ENCODE measurements around the gene ARID3A.
A peak's percentile ranks its signal among the peaks of the same experiment; 100 is the strongest.

Gene ARID3A

DNA sequence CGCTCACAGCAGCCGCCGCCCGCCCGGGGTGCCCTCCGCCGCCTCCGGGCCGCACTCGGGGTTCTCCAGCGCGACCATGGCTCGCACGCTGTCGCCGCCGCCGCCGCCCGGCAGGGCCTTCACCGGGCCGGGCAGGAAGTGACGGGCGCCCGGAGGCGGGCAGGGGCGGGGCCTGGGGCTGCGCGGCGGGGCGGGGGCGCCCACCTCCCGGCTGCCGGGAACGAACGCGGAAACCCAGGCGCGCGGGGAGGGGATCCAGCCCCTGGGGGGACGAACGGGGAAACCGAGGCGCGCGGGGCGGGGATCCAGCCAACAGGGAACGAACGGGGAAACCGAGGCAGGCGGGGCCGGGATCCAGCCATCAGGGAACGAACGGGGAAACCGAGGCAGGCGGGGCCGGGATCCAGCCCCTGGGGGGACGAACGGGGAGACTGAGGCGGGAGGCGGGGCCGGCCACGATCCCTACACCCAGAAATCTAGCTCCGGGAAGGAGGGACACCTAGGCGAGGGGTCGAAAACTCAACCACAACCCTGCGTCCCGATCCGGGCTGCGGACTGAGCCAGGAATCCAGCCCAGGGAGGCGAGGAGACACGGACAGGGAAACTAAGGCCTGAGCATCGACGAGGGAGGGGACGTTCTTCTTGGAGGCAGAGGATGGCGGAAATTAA, 12.6 kb upstream of the ARID3A start, which contains the start of gene R3HDM4:
Gene R3HDM4, minus strand, starts transcription at position 140 of the 669 bp plus-strand sequence. Its CDS starts 62 bp downstream, at position 78.
- peak; percentile 70 for DNase-seq (ENCODE audit: low read depth)

DNA sequence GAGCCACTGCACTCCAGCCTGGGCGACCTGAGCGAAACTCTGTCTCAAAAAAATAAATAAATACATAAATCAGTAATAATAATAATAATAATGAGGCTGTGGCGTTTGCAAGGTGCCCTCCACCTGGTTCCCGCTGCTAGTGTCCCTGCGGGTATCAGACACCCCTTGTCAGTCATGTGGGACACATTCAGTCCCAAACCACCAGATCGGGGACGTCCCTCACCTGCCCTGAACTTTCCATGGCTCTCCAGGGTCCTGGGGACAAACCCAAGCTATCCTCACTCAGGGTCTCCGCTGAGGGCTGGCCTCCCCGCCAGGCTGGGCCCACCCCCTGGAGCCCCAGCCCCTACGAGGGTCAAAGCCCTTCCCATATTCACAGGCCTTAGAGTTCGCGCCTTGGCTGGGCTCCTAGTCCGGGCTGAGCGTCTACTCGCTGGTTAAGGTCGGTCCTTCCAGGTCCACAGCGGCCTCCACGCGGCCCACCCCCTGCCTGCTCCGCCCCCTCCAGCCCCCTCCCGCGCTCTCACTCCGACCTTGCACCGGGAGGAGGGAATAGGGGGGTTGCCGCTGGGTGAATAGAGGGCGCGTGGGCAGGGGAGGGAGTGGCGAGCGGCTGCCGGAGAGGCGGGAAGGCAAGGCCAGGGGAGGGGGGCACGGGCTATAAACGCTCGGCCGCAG, 9.1 kb upstream of the ARID3A start:
- no peak for DNase-seq (ENCODE audit: low read depth)

DNA sequence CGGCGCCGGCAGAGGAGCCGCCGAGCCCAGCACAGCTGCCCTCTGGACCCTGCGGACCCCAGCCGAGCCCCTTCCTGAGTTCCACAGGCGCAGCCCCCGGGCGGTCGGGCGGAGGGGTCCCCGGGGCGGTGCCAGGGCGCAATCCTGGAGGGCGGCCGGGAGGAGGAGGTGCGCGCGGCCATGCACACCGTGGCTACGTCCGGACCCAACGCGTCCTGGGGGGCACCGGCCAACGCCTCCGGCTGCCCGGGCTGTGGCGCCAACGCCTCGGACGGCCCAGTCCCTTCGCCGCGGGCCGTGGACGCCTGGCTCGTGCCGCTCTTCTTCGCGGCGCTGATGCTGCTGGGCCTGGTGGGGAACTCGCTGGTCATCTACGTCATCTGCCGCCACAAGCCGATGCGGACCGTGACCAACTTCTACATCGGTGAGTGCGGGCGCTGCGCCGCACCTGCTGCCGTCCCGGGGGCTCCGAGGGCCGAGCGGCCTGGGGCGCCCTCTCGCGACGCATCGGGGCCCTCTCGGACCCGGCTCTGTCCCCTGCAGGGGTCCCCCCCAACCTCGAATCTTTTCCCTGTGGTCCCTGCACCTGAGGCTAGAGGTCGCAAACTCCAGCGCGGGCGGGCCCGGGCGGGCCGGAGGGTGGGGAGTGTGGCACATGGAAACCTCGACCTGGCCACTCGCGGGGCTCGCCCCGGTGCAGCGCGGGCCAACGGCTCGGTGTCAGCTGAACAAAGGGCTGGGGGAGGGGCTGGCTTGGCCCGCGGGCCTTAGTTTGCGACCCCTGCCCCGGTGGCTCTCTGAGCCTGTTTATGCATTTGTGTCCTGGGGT, 8.3 kb upstream of the ARID3A start, which contains the start of gene KISS1R:
Gene KISS1R, plus strand, starts transcription at position 11 of the 829 bp plus-strand sequence. Its CDS starts 170 bp downstream, at position 181.
- no peak for DNase-seq (ENCODE audit: low read depth)

DNA sequence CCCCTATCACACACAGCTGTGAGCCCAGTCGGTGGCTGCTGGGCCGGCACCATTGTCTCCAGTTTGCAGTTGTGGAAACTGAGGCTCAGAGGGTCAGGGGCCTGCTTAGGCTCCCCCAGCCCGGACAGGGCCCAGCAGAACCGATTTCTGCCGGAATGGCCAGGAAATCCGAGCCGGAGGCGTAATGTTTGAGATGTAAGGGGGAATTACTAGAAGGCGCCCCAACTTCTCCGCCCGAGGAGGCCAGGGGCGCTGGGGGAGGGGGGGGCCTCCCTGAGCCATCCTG, 7.7 kb upstream of the ARID3A start:
- DNase-seq (ENCODE audit: low read depth) = no peak

DNA sequence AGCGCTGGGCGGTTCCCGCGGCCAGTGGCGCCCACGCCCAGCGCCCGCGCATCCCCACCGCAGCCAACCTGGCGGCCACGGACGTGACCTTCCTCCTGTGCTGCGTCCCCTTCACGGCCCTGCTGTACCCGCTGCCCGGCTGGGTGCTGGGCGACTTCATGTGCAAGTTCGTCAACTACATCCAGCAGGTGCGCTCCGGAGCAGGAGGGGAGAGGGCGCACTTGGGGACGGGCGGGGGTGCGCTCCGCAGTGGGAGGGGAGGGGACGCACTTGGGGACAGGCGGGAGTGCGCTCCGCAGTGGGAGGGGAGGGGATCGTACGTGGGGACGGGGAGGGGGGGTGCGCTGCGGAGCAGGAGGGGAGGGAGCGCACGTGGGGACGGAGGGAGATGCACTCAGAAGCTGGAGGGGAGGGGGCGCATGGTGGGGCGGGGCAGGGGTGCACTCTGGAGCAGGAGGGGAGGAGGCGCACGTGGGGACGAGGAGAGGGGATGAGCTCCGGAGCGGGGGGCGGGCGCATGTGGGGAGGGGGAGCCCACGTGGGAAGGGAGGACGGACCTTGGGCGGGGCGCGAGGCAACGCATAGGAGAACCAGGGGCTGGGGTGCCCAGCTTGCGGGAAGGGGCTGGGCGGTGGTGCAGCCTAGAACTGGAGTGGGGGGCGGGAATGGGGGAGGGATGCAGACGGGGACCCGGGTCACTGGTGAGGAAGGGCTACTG, 7.2 kb upstream of the ARID3A start:
- DNase-seq (ENCODE audit: low read depth) = no peak

DNA sequence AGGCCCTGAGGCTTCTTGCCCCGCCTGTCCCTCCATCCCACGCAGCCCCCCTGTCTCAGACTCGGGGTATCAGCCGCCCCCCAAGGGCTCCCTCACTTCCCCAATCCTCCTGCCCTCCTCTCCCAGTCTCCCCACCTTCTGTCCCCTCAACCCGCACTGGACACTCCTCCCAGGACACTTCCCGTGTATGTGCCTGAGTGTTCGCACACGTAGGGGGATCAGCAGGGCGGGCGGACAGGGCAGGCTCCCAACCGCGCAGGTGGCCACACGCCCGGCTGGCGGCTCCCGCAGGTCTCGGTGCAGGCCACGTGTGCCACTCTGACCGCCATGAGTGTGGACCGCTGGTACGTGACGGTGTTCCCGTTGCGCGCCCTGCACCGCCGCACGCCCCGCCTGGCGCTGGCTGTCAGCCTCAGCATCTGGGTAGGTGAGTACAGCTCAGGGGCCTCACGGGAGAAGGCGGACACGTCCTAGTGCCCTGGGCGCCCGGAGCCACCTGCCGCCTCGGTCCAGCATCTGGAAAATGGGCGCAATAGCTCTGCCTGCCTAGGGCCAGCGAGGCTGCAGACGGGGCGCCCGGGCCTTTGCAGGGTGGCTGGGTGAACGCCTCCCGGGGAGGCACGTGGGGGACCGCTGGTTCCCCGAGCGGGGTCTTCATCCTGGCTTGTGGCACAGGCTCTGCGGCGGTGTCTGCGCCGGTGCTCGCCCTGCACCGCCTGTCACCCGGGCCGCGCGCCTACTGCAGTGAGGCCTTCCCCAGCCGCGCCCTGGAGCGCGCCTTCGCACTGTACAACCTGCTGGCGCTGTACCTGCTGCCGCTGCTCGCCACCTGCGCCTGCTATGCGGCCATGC, 6.4 kb upstream of the ARID3A start:
- DNase-seq (ENCODE audit: low read depth) = no peak

DNA sequence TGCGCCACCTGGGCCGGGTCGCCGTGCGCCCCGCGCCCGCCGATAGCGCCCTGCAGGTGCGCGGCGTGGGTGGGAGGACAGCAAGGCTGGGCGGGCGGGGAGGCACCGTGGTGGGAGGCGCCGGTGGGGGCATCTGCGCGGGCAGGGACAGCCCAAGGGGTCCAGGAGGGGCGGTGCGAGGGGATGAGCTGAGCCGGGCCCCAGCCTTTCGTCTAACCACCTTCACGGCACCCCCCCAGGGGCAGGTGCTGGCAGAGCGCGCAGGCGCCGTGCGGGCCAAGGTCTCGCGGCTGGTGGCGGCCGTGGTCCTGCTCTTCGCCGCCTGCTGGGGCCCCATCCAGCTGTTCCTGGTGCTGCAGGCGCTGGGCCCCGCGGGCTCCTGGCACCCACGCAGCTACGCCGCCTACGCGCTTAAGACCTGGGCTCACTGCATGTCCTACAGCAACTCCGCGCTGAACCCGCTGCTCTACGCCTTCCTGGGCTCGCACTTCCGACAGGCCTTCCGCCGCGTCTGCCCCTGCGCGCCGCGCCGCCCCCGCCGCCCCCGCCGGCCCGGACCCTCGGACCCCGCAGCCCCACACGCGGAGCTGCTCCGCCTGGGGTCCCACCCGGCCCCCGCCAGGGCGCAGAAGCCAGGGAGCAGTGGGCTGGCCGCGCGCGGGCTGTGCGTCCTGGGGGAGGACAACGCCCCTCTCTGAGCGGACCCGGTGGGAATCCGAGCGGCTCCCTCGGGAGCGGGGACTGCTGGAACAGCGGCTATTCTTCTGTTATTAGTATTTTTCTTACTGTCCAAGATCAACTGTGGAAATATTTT, 5.6 kb upstream of the ARID3A start:
- no peak for DNase-seq (ENCODE audit: low read depth)

DNA sequence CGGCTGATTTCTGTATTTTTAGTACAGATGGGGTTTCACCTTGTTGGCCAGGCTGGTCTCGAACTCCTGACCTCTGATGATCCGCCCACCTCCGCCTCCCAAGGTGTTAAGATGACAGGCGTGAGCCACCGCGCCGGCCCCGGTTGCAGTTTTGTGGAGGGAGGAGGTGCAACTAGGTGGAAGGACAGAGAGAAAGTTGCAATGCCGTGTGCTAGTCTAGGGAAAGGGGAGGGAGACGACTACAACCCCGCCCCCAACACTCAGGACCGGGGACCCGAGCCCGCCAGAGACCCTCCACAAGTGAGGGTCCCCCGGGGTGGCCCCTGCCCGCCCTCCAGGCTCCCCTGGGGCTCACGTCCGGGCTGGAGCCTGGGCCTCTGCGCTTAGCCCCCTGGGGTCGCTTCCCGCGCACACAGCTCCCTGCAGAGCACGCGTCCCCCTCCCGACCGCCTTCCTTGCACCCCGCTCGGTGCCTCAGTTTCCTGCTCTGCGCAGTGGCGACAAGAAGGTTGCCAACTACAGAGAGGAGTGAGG, 1.2 kb upstream of the ARID3A start:
- DNase-seq (ENCODE audit: low read depth) = no peak

DNA sequence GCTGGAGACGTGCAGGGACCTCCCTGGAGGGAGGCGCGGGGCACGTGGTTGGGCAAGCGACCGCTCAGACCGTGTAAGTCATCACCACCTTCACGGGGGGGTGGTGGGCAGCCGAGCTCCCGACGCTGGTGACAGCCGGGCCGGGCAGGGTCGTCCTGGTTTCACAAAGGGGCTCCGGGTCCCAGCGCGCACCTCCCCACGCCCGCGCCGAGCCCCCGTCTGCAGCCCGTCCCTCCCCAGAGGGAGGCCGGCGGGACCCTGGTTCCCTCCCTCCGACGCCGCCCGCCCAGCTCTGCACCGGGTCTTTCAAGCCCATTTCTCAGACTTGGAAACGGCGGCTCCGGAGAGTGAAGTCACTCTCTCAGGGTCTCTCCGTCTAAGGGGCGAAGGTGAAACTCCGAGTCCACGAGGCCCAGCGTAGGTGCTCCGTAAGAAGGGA, 729 bp upstream of the ARID3A start:
- DNase-seq (ENCODE audit: low read depth) = no peak

DNA sequence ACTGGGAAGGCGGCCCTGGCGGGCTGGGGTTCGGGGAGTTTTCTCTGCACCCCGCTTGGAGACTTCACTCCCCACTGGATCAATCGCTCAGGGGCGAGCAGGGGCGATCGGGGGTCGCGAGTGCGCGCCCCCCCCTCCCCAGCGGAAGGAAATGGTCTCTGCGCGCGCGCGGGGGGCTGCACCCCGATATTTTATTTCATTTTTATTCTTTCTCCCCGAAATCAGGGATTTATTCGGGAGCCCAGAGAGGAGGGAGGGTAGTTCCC, 421 bp downstream of the ARID3A start:
- no peak for DNase-seq (ENCODE audit: low read depth)

DNA sequence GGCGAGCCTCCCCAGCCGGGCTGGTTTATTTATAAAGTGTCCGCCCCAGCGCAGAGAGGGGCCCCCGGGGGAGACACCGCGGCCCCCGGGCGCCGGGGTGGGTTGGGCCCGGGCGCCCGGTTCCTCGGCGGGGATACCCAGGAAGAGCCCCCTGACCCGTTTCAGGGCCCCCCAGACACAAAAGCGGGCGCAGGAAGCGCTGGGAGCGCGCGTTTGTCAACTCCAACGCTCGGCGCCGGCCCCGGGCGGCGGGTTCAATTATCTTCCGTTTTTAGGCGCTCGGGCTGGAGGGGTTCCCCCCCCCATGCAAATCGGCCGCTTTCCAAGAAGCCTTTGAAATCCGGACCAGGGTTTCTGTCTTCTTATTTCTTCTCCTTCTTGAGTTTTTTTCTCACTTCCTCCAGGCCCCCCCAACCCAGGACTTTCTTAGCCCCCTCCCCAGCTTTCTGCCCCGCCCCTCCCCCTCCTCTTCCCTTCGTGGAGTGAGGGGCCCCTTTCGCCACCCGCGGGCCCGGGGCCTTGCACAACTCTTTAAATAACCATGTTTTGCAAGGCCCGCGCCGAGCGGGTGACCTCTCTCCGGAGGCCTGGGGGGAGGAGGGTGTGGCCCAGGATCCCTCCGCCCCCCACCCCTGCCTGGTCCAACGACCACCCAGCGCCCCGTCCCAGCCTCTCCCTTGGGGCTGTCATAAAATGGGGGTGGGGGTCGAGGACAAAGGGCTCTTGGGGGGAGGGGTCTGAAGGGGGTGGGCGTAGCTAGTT, 935 bp downstream of the ARID3A start:
- no peak for DNase-seq (ENCODE audit: low read depth)

DNA sequence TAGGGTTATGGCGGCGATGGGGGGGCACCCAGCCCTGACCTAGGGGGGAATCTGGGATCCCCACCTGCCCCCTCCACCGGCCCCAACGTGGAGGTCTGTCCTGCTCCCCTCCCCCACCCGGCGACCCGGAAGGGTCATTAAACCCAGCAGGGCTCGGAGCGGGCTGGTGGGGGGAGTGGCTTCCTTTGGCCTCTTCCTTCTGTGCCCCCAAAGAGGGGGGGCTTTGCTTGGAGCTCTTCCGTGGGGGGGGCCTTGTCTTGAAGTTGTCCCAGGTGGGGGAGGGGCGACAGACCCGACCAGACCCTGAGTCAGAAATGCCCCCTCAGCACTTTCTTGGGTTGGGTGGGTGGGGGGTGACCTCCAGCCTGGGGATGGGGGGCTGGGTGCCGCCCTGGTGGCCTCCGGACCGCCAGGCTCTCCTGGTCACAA, 1.5 kb downstream of the ARID3A start:
- DNase-seq (ENCODE audit: low read depth) = no peak

DNA sequence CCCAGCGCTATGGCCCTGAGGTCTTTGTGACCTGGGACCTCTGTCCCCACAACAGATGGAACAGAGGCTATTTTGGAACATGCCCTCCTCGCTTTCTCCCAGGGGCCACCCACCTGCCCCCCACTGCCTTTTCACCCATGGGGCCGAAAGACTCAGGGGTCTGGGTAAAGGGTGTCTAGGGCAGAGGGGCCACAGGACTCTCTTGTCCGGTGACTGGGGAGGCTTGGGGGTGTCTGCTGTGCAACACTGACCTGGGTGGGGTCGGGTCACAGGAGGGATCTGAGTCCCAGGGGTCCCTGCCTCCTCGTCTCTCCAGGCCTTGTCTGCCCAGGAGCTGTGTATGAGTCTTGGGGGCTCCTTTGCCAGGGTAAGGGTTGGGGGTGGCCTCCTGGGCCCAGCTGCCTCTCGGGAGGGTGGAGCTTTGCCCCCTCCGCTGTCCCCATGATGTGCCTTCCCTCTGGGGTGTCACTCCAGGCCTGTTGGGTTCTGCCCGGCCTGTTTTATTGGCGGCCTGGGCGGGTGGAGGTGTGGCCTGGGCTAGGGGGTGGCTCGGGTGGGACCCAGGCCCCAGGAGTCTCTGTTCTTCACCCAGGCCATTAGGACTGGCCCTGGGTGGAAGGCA, 2.1 kb downstream of the ARID3A start:
- DNase-seq (ENCODE audit: low read depth) = no peak

DNA sequence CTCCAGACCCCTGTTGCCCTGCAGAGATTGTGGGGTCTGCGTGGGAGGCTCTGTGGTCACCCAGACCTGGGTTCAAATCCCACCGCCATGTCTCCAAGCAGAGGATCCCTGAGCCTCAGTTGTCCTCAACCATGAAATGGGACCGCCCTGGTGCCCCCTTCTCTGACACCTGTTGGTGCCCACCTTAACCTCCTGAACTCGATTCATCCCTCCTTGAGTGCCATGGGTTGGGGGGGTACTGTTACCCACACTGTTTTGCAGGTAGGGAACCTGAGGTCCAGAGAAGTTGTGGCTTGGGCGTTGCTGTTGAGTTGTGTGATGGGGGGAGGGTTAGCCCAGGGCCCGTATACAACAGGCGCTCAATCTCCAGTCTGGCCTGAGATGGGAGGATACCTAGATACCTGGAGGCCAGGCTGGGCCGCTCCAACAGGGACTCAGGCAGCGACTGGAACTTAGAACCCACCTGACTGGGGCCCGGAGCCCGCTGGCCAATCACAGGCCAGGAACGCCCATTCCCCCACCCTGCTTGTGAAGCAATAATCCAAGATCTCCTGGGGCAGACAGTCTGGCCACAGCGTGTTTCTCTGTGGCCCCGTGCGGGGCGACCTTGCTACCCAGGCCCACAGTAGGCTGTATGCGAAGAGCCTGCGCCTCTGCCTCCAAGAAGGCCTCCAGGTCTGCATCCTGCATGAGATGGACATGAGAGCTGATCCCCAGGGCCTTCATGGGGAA, 2.8 kb downstream of the ARID3A start:
- DNase-seq (ENCODE audit: low read depth) = no peak

DNA sequence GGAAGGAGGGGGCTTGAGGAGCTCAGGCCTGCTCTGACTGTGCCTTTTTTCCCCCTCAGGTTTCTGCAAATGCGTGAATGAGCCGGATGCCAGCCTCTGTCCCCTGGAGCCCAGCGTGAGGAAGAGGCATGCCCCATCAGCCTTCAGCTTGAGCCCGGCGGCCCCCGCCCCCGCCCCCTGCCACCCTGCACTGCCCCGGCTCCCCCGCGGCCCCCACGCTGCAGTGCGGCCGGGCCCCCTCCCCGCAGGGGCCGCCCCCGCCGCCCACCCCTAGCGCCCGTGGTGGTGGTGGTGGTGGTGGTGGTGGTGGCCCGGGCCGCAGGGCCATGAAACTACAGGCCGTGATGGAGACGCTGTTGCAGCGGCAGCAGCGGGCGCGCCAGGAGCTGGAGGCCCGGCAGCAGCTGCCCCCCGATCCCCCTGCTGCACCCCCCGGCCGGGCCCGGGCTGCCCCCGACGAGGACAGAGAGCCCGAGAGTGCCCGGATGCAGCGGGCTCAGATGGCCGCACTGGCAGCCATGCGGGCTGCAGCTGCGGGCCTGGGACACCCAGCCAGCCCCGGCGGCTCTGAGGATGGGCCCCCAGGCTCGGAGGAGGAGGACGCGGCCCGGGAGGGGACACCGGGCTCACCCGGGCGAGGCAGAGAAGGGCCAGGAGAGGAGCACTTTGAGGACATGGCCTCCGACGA, 3.5 kb downstream of the ARID3A start:
- no peak for DNase-seq (ENCODE audit: low read depth)

DNA sequence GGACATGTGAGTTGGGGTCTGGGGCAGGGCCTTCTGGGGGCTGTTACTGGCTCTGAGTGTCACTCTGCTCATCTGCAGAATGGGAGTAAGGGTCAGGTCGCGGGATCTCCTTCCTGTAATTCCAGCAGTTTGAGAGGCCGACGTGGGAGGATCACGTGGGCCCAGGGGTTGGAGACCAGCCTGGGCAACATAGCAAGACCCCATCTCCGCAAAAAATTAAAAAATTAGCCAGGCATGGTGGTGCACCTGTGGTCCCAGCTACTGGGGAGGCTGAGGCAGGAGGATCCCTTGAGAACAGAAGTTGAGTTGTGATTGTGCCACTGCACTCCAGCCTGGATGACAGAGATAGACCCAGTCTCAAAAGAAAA, 4.0 kb downstream of the ARID3A start:
- DNase-seq (ENCODE audit: low read depth) = no peak

DNA sequence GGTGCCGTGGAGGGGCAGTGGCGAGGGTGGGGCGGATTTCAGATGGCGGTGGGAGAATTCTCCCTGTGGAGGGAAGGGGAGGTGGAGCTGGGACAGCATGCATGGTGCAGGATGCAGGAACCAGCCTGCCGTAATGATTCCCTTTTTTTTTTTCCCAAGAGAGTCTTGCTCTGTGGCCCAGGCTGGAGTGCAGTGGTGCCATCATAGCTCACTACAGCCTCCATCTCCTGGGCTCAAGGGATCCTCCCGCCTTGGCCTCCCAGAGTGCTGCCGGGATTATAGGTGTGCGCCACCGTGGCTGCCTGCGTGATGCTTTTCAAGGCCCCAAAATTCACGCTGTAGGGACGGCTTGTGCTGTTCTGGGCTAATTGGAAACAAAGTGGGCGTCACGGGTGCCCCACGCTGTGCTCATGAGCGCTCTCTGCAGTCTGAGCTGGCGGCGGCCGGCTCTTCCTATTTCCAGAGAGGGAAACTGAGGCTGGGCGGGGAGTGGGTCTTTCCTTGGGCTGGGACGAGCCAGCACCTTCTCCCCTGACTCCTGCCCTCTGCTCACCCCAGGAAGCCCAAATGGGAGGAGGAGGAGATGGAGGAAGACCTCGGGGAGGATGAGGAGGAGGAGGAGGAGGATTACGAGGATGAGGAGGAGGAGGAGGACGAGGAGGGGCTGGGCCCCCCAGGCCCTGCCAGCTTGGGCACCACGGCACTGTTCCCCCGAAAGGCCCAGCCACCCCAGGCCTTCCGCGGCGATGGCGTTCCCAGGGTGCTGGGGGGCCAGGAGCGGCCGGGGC, 6.2 kb downstream of the ARID3A start:
- DNase-seq (ENCODE audit: low read depth) = no peak
